GM12892 (cell line): ENCODE measurements around the gene LGALS8.

Experiments used
- POLR2A ChIP-seq: IDR thresholded peaks from 2 replicates; pipeline ENCODE4 v1.6.1; 2011; ENCODE audit warnings: low read depth, low read length, control low read depth
- POLR2AphosphoS5 ChIP-seq: IDR thresholded peaks from 2 replicates; pipeline ENCODE4 v1.6.1; 2011; ENCODE audit warnings: low read depth, low read length, control low read depth
- TAF1 ChIP-seq: IDR thresholded peaks from 2 replicates; pipeline ENCODE4 v1.6.1; 2011; ENCODE audit warnings: low read depth, mild to moderate bottlenecking, control low read depth, low read length, borderline replicate concordance

GRCh38 chr1:236501093-236501492 lies 22.7 kb upstream of the LGALS8 start:
- TF ChIP-seq POLR2A (no peak), TAF1 (no peak), POLR2AphosphoS5 (no peak)
